ENCODE data around the gene SEPTIN2.

DNA sequence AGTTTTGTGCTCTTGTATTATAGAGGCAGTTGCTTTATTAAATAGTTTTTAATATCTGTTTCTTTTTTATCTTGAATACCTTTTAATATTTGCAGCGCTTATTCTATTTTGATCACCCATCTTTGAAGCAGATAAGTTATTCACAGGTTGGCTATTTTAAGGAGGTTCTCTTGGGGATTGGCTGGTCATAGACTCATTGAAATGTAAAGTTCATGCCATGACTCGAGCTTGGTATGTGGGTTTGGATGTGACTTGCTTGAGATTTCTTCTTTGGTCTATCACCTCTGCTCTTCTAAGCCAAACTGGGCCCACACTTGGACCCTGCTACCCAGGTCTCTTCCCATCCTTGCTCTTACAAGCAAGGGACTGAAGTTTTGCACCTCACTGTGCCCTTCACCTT lies 74.0 kb downstream of the SEPTIN2 start:
- TF ChIP-seq, protein P1, sequence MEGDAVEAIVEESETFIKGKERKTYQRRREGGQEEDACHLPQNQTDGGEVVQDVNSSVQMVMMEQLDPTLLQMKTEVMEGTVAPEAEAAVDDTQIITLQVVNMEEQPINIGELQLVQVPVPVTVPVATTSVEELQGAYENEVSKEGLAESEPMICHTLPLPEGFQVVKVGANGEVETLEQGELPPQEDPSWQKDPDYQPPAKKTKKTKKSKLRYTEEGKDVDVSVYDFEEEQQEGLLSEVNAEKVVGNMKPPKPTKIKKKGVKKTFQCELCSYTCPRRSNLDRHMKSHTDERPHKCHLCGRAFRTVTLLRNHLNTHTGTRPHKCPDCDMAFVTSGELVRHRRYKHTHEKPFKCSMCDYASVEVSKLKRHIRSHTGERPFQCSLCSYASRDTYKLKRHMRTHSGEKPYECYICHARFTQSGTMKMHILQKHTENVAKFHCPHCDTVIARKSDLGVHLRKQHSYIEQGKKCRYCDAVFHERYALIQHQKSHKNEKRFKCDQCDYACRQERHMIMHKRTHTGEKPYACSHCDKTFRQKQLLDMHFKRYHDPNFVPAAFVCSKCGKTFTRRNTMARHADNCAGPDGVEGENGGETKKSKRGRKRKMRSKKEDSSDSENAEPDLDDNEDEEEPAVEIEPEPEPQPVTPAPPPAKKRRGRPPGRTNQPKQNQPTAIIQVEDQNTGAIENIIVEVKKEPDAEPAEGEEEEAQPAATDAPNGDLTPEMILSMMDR (IDR thresholded peaks at IDR 0.05): no peak
- no peak for TF ChIP-seq POLR2A (IDR thresholded peaks at IDR 0.05)

Measured in heart left ventricle (tissue), 13 donors.